Skeletal muscle satellite cell (primary cell): ENCODE results near the gene ELFN2.

Source experiments
- H3K27me3 ChIP-seq: 2 replicates; pipeline ENCODE4 v1.7.0; 2013; ENCODE audit warnings: low read length; ENCODE audit not compliant: control insufficient read depth, insufficient read depth
- H3K36me3 ChIP-seq: 2 replicates; pipeline ENCODE4 v1.7.0; 2013; ENCODE audit warnings: mild to moderate bottlenecking, control low read depth, low read length; ENCODE audit not compliant: insufficient read depth
- H3K4me1 ChIP-seq: 2 replicates; pipeline ENCODE4 v1.7.0; 2013; ENCODE audit warnings: low read length; ENCODE audit not compliant: control insufficient read depth, insufficient read depth
- H3K4me2 ChIP-seq: 2 replicates; pipeline ENCODE4 v1.7.0; 2013; ENCODE audit warnings: mild to moderate bottlenecking, low read length
- H3K4me3 ChIP-seq: 2 replicates; pipeline ENCODE4 v1.7.0; 2013; ENCODE audit warnings: low read length
- H3K9ac ChIP-seq: 2 replicates; pipeline ENCODE4 v1.7.0; 2013; ENCODE audit warnings: mild to moderate bottlenecking, low read depth, low read length, moderate library complexity
- H3K9me3 ChIP-seq: replicated peaks from 2 replicates; pipeline ENCODE4 v1.7.0; 2013; ENCODE audit warnings: mild to moderate bottlenecking, control low read depth, low read length

Gene ELFN2

GRCh38 chr22:37374571-37374970 lies 52.7 kb downstream of the ELFN2 start:
- Histone ChIP-seq H3K36me3 (no peaks in the 10 kb centered on the region), H3K9ac (no peak overlapping the region), H3K4me1 (no peaks in the 10 kb centered on the region), H3K4me2 (no peak overlapping the region), H3K4me3 (no peak overlapping the region), H3K27me3 (peaks cover 33% of the 10 kb centered on the region), H3K9me3 (no peaks in the 10 kb centered on the region)

DNA sequence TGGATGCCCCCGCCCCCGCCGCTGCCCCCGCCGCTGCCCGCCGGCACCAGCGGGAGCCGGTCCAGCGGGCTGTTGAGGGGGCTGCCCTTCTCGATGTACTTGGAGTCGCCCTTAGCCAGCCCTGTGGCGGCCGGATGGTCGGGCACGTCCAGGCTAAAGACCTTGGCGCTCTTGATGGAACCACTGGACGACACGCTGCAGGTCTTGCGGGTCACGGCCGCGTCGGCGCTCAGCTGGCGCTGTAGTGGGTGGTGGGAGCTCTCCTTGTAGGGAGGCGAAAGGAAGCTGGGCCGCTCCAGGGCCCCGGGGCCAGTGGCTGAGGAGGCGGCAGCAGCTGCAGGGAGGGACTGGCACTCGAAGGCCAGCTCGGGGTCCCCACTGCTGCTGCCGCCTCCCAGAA lies 53.8 kb downstream of the ELFN2 start:
- Histone ChIP-seq H3K4me2 (no peak overlapping the region), H3K36me3 (no peaks in the 10 kb centered on the region), H3K9me3 (no peaks in the 10 kb centered on the region), H3K4me3 (no peak overlapping the region), H3K4me1 (no peaks in the 10 kb centered on the region), H3K27me3 (peaks cover 26% of the 10 kb centered on the region), H3K9ac (no peak overlapping the region)

DNA sequence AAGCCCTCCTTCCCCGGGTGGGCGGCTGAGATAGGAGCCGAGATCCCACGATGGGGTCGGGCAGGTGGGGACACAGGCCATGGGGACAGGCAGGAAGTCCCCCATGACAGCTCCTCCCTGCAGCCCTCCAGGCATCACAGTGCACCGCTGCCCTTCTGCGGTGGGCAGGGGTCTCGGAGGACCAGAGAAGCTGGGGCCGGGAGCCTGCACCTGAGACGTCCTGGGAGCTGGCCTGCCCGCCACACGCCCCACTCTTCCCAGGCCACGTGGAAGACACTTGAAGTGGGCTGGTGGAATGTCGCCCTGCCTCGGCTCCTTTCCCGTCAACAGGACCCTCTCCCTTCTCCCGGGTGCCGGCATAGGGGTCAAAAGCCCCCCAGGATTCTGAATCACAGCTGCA lies 55.4 kb downstream of the ELFN2 start:
- H3K4me3 ChIP-seq: no peak overlapping the region
- H3K9ac ChIP-seq: no peak overlapping the region
- H3K9me3 ChIP-seq: no peaks in the 10 kb centered on the region
- no peak overlapping the region for H3K4me2 ChIP-seq
- no peaks in the 10 kb centered on the region for H3K36me3 ChIP-seq
- no peaks in the 10 kb centered on the region for H3K4me1 ChIP-seq
- H3K27me3 ChIP-seq: peaks cover 20% of the 10 kb centered on the region

GRCh38 chr22:37371491-37371890 lies 55.8 kb downstream of the ELFN2 start:
- H3K36me3 ChIP-seq: no peaks in the 10 kb centered on the region
- no peak overlapping the region for H3K4me2 ChIP-seq
- H3K9me3 ChIP-seq: no peaks in the 10 kb centered on the region
- H3K9ac ChIP-seq: no peak overlapping the region
- H3K27me3 ChIP-seq: peaks cover 16% of the 10 kb centered on the region
- no peak overlapping the region for H3K4me3 ChIP-seq
- no peaks in the 10 kb centered on the region for H3K4me1 ChIP-seq

- Histone ChIP-seq H3K36me3 (no peaks in the 10 kb centered on the region), H3K4me1 (no peaks in the 10 kb centered on the region), H3K4me2 (no peak overlapping the region), H3K9me3 (no peaks in the 10 kb centered on the region), H3K9ac (no peak overlapping the region), H3K27me3 (peaks cover 12% of the 10 kb centered on the region), H3K4me3 (no peak overlapping the region)
Observed at GRCh38 chr22:37370306-37370979, 56.8 kb downstream of the ELFN2 start.

DNA sequence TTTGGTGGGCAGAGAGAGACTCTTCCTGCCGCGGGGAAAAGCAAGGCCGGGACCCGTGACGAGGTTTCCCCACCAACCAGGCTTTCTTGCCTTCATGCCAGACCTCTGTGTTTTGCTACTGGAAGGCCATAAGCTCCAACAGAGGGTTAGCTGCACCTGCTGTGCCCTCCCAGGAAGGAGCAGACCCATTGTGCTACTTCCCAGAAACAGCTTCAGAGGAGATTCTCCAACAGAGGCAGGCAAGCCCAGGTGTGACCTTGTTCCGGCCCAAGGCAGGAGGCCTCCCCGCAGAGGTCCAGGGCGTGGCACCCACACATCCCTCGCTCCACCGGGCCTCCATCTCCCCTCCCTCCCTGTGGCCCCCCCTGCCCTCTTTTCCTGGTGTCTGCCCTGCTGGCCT lies 57.8 kb downstream of the ELFN2 start:
- Histone ChIP-seq H3K9me3 (no peaks in the 10 kb centered on the region), H3K4me1 (no peaks in the 10 kb centered on the region), H3K36me3 (no peaks in the 10 kb centered on the region), H3K9ac (no peak overlapping the region), H3K4me3 (no peak overlapping the region), H3K4me2 (no peak overlapping the region), H3K27me3 (peaks cover 13% of the 10 kb centered on the region)

GRCh38 chr22:37368058-37368457 lies 59.2 kb downstream of the ELFN2 start:
- no peaks in the 10 kb centered on the region for H3K9me3 ChIP-seq
- no peaks in the 10 kb centered on the region for H3K36me3 ChIP-seq
- peaks cover 27% of the 10 kb centered on the region for H3K27me3 ChIP-seq
- H3K4me2 ChIP-seq: no peak overlapping the region
- no peak overlapping the region for H3K4me3 ChIP-seq
- no peak overlapping the region for H3K9ac ChIP-seq
- no peaks in the 10 kb centered on the region for H3K4me1 ChIP-seq

DNA sequence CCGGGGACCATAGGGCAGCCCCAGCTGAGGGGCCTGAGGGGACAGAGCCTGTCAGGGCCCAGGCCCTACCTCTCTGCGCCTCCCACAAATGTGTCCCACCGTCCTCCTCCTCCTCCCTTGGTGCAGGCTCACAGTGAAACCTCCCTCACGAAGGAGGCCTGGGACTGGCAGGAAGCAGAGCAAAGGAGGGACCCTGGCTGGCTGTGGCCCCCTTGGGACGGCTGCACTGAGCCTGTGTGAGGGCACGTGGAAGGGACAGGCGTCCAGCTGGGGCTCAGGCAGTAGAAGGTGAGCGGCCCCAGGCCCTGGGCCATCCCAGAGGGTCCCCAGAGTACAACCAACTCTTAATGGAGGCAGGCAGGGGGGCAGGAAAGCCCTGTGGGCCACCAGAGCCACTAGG lies 60.7 kb downstream of the ELFN2 start:
- Histone ChIP-seq H3K4me3 (no peak overlapping the region), H3K27me3 (peaks cover 29% of the 10 kb centered on the region), H3K4me2 (no peak overlapping the region), H3K36me3 (no peaks in the 10 kb centered on the region), H3K9me3 (no peaks in the 10 kb centered on the region), H3K4me1 (no peaks in the 10 kb centered on the region), H3K9ac (no peak overlapping the region)

DNA sequence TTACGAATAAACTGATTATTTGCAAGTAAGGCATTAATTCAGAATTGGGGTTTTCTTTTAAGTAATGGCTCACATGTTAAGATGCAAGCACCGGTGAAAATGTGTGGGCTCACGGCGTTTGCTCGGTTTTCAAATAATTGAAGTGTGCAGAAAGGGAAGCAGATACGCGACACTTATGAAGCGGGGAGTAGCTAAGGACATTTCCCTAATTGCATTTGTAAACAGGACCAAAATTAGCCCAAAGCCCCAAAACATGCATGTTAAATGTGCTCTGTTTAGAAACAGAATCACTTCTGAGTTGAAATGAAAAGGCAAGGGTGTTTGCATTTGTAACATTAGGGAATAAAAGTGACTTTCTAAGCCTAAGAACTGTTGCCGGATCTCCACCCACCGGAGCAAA lies 61.3 kb downstream of the ELFN2 start:
- H3K9me3 ChIP-seq: no peaks in the 10 kb centered on the region
- H3K36me3 ChIP-seq: no peaks in the 10 kb centered on the region
- no peak overlapping the region for H3K4me2 ChIP-seq
- peaks cover 29% of the 10 kb centered on the region for H3K27me3 ChIP-seq
- H3K9ac ChIP-seq: no peak overlapping the region
- no peaks in the 10 kb centered on the region for H3K4me1 ChIP-seq
- H3K4me3 ChIP-seq: no peak overlapping the region

DNA sequence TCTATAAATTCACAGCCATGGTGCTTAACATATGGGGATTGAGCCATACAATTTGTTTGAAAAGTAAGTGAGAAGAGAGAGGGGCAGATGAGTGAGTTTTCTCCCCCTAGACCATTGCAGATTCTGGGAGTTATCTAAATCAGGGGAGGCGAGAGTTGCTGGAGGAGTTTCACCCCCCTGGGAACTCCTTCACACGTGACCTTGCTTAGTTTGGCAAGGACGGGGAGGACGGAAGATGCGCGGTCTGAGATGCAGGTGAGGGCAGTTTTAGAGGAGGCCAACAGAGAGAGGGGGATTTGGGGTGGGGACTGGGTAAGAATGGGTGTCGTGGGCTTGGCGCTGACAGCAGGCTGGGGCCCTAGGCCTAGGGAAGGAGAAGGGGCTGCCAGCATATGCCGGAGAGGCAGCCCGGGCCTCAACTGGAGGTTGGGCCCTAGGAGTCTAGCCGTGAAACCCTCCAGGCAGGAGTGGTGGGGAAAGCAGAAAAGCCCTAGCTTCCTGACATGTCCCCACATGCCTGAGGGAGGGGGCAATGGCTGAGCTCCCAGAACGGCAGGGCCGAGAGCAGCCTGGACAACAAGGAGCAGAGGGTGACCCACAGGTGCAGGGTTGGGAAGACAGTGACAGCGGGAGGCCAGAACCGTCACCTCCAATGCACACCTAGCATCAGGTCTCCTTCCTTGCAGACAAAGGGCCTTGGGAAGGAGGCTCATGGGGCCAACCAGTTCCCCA lies 63.9 kb downstream of the ELFN2 start:
- no peak overlapping the region for H3K9ac ChIP-seq
- H3K36me3 ChIP-seq: no peaks in the 10 kb centered on the region
- peaks cover 25% of the 10 kb centered on the region for H3K27me3 ChIP-seq
- no peaks in the 10 kb centered on the region for H3K4me1 ChIP-seq
- no peaks in the 10 kb centered on the region for H3K9me3 ChIP-seq
- no peak overlapping the region for H3K4me3 ChIP-seq
- H3K4me2 ChIP-seq: no peak overlapping the region

GRCh38 chr22:37362621-37363020 lies 64.7 kb downstream of the ELFN2 start:
- H3K4me3 ChIP-seq: no peak overlapping the region
- H3K4me1 ChIP-seq: no peaks in the 10 kb centered on the region
- no peak overlapping the region for H3K9ac ChIP-seq
- no peak overlapping the region for H3K4me2 ChIP-seq
- no peaks in the 10 kb centered on the region for H3K9me3 ChIP-seq
- no peaks in the 10 kb centered on the region for H3K36me3 ChIP-seq
- peaks cover 25% of the 10 kb centered on the region for H3K27me3 ChIP-seq

- Histone ChIP-seq H3K36me3 (no peaks in the 10 kb centered on the region), H3K4me3 (no peak overlapping the region), H3K9me3 (no peaks in the 10 kb centered on the region), H3K4me2 (no peak overlapping the region), H3K4me1 (peaks cover 8% of the 10 kb centered on the region), H3K9ac (no peak overlapping the region), H3K27me3 (peaks cover 20% of the 10 kb centered on the region)
Observed at GRCh38 chr22:37358917-37359316, 68.4 kb downstream of the ELFN2 start.
